Ovary (tissue), 9 donors: ENCODE results near the gene IKZF3. TPM values are rescaled to one million over a fixed set of nuclear protein-coding genes. Genes with fewer than 3 reads are reported as not detected.

ENCODE experiments used
- DNase-seq, 5 donors: peaks; one replicate each; pipeline ENCODE4 v3.0.0-alpha.2; 2019 to 2020
- H3K27ac ChIP-seq, 2 donors: fragments of 200-600 bp; one replicate each; pipeline versions ENCODE4 v1.5.1 to v1.8.0; 2019 to 2022
- H3K27me3 ChIP-seq: fragments of 200-600 bp; one replicate; pipeline ENCODE4 v1.8.0; 2022
- H3K36me3 ChIP-seq: fragments of 200-600 bp; sonication (generic); one replicate; pipeline ENCODE4 v1.5.1; 2019
- H3K4me1 ChIP-seq: one replicate; pipeline ENCODE4 v1.8.1; 2013; ENCODE audit warnings: mild to moderate bottlenecking, moderate library complexity; ENCODE audit not compliant: insufficient read depth
- H3K4me3 ChIP-seq: fragments of 200-600 bp; sonication (generic); one replicate; pipeline ENCODE4 v1.5.1; 2017
- H3K9me3 ChIP-seq, 2 donors: fragments of 200-600 bp in 1 of 2; sonication (generic) in 1 of 2; one replicate each; pipeline versions ENCODE4 v1.5.1 to v1.8.1; 2013 to 2019; ENCODE audit warnings: mild to moderate bottlenecking in 1 of 2, moderate library complexity in 1 of 2
- CTCF ChIP-seq, 3 donors: fragments of 450-650 bp in 2 of 3; fragments of 200-600 bp in 1 of 3; IDR thresholded peaks; one replicate each; pipeline versions ENCODE4 v1.5.1 to v1.8.0; 2016 to 2022; ENCODE audit warnings: antibody characterized with exemption in 3 of 3, mild to moderate bottlenecking in 1 of 3
- EP300 ChIP-seq: sonication (generic); formaldehyde crosslinking; IDR thresholded peaks from one replicate; pipeline ENCODE4 v1.6.1; 2017; ENCODE audit warnings: antibody characterized with exemption
- POLR2A ChIP-seq: fragments of 450-650 bp; IDR thresholded peaks from one replicate; pipeline ENCODE4 v1.6.1; 2017; ENCODE audit warnings: antibody characterized with exemption, mild to moderate bottlenecking, moderate library complexity
- WGBS, 3 donors: extraction: QIAGEN DNeasy Blood & Tissue Kit in 1 of 3; methylation state at CpG; one replicate each; pipeline versions ENCODE4 v1.1.5 to v1.1.7; 2013 to 2017; 5-methylcytosine and 5-hydroxymethylcytosine counted together
- intact Hi-C, 4 donors: fragments of 100-400 bp; cut with DNase I; formaldehyde crosslinking; loops; one replicate each; pipeline versions ENCODE4 v1.11.0 to v1.15.1; 2022 to 2023
- polyA plus RNA-seq, 2 donors: library from polyadenylated mRNA; stranded (reverse); fragments of 200-250 nt in 1 of 2; fragments of 350-450 nt in 1 of 2; fragmentation: Illumina TruSeq in 1 of 2; extraction: RNeasy Lipid Tissue Mini Kit (QIAGEN cat#74804) in 1 of 2; gene quantifications; one replicate each; pipeline ENCODE4 v1.2.3, GENCODE V29; 2013 to 2014
- total RNA-seq, 7 donors: library from RNA; depleted of rRNA in 2 of 7; stranded (reverse); fragments of >200 nt in 2 of 7; fragmentation: NEBNext Ultra II Directional in 3 of 7; extraction: Animal tissue kit (Norgen Biotek cat#: 25700) in 3 of 7; gene quantifications; one replicate each; pipeline versions ENCODE4 v1.1.0 to v1.2.4, GENCODE V29; 2016 to 2023
- donor health status: DM: no; HTN: no; CAD: no; lungs with moderate emphysema.
- donor health status: DM: no; HTN: no; CAD: no.
- donor health status: Bipolar disorder and iron deficiency.
- donor health status: DM: yes; HTN: yes; CAD: no.
- donor health status: DM: no; HTN: no; CAD: no.
- donor health status: DM: yes; HTN: yes; CAD: no.

IKZF3 gene
- total and polyA plus RNA-seq, 9 donors: 0.16 to 2.6 (median 0.62) TPM

- intact Hi-C loops: no loop called here
- Histone ChIP-seq H3K4me3 (no peak overlapping the region), H3K9me3 (no peaks in the 10 kb centered on the region), H3K36me3 (no peaks in the 10 kb centered on the region), H3K27me3 (no peaks in the 10 kb centered on the region), H3K4me1 (no peaks in the 10 kb centered on the region), H3K27ac (no peak overlapping the region)
- TF ChIP-seq CTCF (IDR thresholded peaks at IDR 0.05) (no peak), EP300 (no peak), POLR2A (no peak)
- WGBS, 3 donors: 89 to 90% (median 90%) methylated on average over 5 of the region's 5 CpGs
- no peak for DNase-seq
Measured at GRCh38 chr17:39823407-39824054, 40.6 kb downstream of the IKZF3 start.

- intact Hi-C loops: no loop called here
- TF ChIP-seq EP300 (no peak), CTCF (IDR thresholded peaks at IDR 0.05) (no peak)
- Histone ChIP-seq H3K4me1 (no peaks in the 10 kb centered on the region), H3K36me3 (no peaks in the 10 kb centered on the region), H3K4me3 (no peak overlapping the region), H3K27me3 (no peaks in the 10 kb centered on the region), H3K9me3 (no peaks in the 10 kb centered on the region), H3K27ac (no peak overlapping the region)
- no peak for DNase-seq
- WGBS, 3 donors: 78 to 88% (median 80%) methylated on average over 2 of the region's 2 CpGs
Measured at GRCh38 chr17:39822051-39822451, 42.1 kb downstream of the IKZF3 start.

GRCh38 chr17:39820987-39821386, 43.1 kb downstream of the IKZF3 start:
- Histone ChIP-seq H3K27ac (no peak overlapping the region), H3K4me3 (no peak overlapping the region), H3K36me3 (no peaks in the 10 kb centered on the region), H3K4me1 (no peaks in the 10 kb centered on the region), H3K27me3 (no peaks in the 10 kb centered on the region), H3K9me3 (no peaks in the 10 kb centered on the region)
- no peak for DNase-seq
- 92 to 95% (median 95%) methylated on average over 2 of the region's 2 CpGs for WGBS, 3 donors
- TF ChIP-seq CTCF (IDR thresholded peaks at IDR 0.05) (no peak), POLR2A (no peak), EP300 (no peak)
- intact Hi-C loops: no loop called here

- Histone ChIP-seq H3K4me1 (no peaks in the 10 kb centered on the region), H3K4me3 (no peak overlapping the region), H3K27ac (no peak overlapping the region), H3K36me3 (no peaks in the 10 kb centered on the region), H3K9me3 (no peaks in the 10 kb centered on the region), H3K27me3 (no peaks in the 10 kb centered on the region)
- whole genome bisulfite sequencing, 3 donors: 7 to 18% (median 13%) methylated on average over 4 of the region's 4 CpGs
- no peak for TF ChIP-seq EP300
- TF ChIP-seq CTCF (IDR thresholded peaks at IDR 0.05): no peak
- TF ChIP-seq POLR2A: no peak
- no peak for DNase-seq
- intact Hi-C loops: no loop called here
Measured at GRCh38 chr17:39820541-39820940, 43.6 kb downstream of the IKZF3 start.
